ENCODE results near the gene FAM13A. TPM values are rescaled to one million over a fixed set of nuclear protein-coding genes. Genes with fewer than 3 reads are reported as not detected.

The FAM13A gene
- total RNA-seq, 1 experiment from 2014 or later = 26.7 TPM

GRCh38 chr4:88751258-88752075, 305.5 kb downstream of the FAM13A start:
- H3F3A ChIP-seq (ENCODE audit: insufficient read depth, low read depth) = no peaks in the 10 kb centered on the region
- H3K27me3 ChIP-seq (ENCODE audit: insufficient read depth, low read depth) = no peaks in the 10 kb centered on the region
- H3K9me2 ChIP-seq (ENCODE audit: insufficient read depth) = no peaks in the 10 kb centered on the region
- intact Hi-C loops (cut with micrococcal nuclease; ENCODE audit: unreplicated experiment) = no loop called here
- H3K9me3 ChIP-seq (ENCODE audit: insufficient read depth, low read depth) = no peaks in the 10 kb centered on the region
- DNase-seq = no peak
- H3K36me3 ChIP-seq (ENCODE audit: low read depth) = no peaks in the 10 kb centered on the region
- no peak overlapping the region for H2AFZ ChIP-seq
- no peaks in the 10 kb centered on the region for H4K20me1 ChIP-seq (ENCODE audit: insufficient read depth)
- no peak overlapping the region for H3K4me3 ChIP-seq
- no peaks in the 10 kb centered on the region for H3K4me1 ChIP-seq (replicated peaks; ENCODE audit: insufficient read depth)
- H3K27ac ChIP-seq = no peak overlapping the region
- no peak for TF ChIP-seq EZH2 (IDR thresholded peaks at IDR 0.05; ENCODE audit: low read depth)
- no peak for TF ChIP-seq CTCF (conservative IDR thresholded peaks at IDR 0.05)
- CTCF ChIA-PET = no interaction called here
- H3K4me2 ChIP-seq = no peak overlapping the region
- POLR2A ChIA-PET (ENCODE audit: unreplicated experiment) = no interaction called here
- no peaks in the 10 kb centered on the region for H3K79me2 ChIP-seq (ENCODE audit: low read depth)
- no TSS peak for BruUV-seq (replicated peaks)

- no peaks in the 10 kb centered on the region for H3K27me3 ChIP-seq (ENCODE audit: insufficient read depth, low read depth)
- no peak overlapping the region for H3K4me2 ChIP-seq
- intact Hi-C loops (cut with micrococcal nuclease; ENCODE audit: unreplicated experiment) = no loop called here
- no peaks in the 10 kb centered on the region for H4K20me1 ChIP-seq (ENCODE audit: insufficient read depth)
- no peaks in the 10 kb centered on the region for H3K9me3 ChIP-seq (ENCODE audit: insufficient read depth, low read depth)
- H3K79me2 ChIP-seq (ENCODE audit: low read depth) = no peaks in the 10 kb centered on the region
- no peak overlapping the region for H3K4me3 ChIP-seq
- no peaks in the 10 kb centered on the region for H3K4me1 ChIP-seq (replicated peaks; ENCODE audit: insufficient read depth)
- TF ChIP-seq CTCF (conservative IDR thresholded peaks at IDR 0.05) = no peak
- TF ChIP-seq EZH2 (IDR thresholded peaks at IDR 0.05; ENCODE audit: low read depth) = no peak
- H2AFZ ChIP-seq = no peak overlapping the region
- BruUV-seq (replicated peaks) = no TSS peak
- no peaks in the 10 kb centered on the region for H3K9me2 ChIP-seq (ENCODE audit: insufficient read depth)
- ChIA-PET POLR2A (ENCODE audit: unreplicated experiment) (no interaction called here), CTCF (no interaction called here)
- no peak overlapping the region for H3K27ac ChIP-seq
- DNase-seq = no peak
- no peaks in the 10 kb centered on the region for H3F3A ChIP-seq (ENCODE audit: insufficient read depth, low read depth)
- H3K36me3 ChIP-seq (ENCODE audit: low read depth) = no peaks in the 10 kb centered on the region
These were observed 306.6 kb downstream of the FAM13A start for GRCh38 chr4:88750369-88750768.

- Histone ChIP-seq H4K20me1 (ENCODE audit: insufficient read depth) (no peaks in the 10 kb centered on the region), H3K79me2 (ENCODE audit: low read depth) (no peaks in the 10 kb centered on the region), H3K36me3 (ENCODE audit: low read depth) (no peaks in the 10 kb centered on the region), H3K4me2 (no peak overlapping the region), H3K27me3 (ENCODE audit: insufficient read depth, low read depth) (no peaks in the 10 kb centered on the region), H2AFZ (no peak overlapping the region), H3F3A (ENCODE audit: insufficient read depth, low read depth) (no peaks in the 10 kb centered on the region), H3K9me2 (ENCODE audit: insufficient read depth) (no peaks in the 10 kb centered on the region), H3K9me3 (ENCODE audit: insufficient read depth, low read depth) (no peaks in the 10 kb centered on the region), H3K4me1 (replicated peaks; ENCODE audit: insufficient read depth) (no peaks in the 10 kb centered on the region), H3K27ac (no peak overlapping the region), H3K4me3 (no peak overlapping the region)
- ChIA-PET POLR2A (ENCODE audit: unreplicated experiment) (no interaction called here), CTCF (no interaction called here)
- no peak for TF ChIP-seq EZH2 (IDR thresholded peaks at IDR 0.05; ENCODE audit: low read depth)
- TF ChIP-seq CTCF (conservative IDR thresholded peaks at IDR 0.05) = no peak
- DNase-seq = no peak
- intact Hi-C loops (cut with micrococcal nuclease; ENCODE audit: unreplicated experiment) = no loop called here
- no TSS peak for BruUV-seq (replicated peaks)
These were observed 309.6 kb downstream of the FAM13A start for GRCh38 chr4:88747351-88747750.

Data from PC-9 (cell line).